GM13976 (cell line): ENCODE results near the gene AGAP1.

Source experiments
- DNase-seq: peaks from one replicate; pipeline ENCODE4 v3.0.0; 2012; ENCODE audit warnings: low spot score
- CTCF ChIP-seq: IDR thresholded peaks from 2 replicates; pipeline ENCODE4 v1.5.1; 2012; ENCODE audit warnings: borderline replicate concordance, mild to moderate bottlenecking; ENCODE audit not compliant: insufficient read depth; ENCODE audit errors: extremely low read depth, missing control alignments, control extremely low read depth
- in situ Hi-C: fragments of 300-500 bp; cut with MboI; formaldehyde crosslinking; loops from one replicate; pipeline ENCODE4 v1.12.0; 2022; ENCODE audit warnings: low sequenced_read_pairs, mixed read lengths, inconsistent platforms; ENCODE audit not compliant: unreplicated experiment

The AGAP1 gene

DNA sequence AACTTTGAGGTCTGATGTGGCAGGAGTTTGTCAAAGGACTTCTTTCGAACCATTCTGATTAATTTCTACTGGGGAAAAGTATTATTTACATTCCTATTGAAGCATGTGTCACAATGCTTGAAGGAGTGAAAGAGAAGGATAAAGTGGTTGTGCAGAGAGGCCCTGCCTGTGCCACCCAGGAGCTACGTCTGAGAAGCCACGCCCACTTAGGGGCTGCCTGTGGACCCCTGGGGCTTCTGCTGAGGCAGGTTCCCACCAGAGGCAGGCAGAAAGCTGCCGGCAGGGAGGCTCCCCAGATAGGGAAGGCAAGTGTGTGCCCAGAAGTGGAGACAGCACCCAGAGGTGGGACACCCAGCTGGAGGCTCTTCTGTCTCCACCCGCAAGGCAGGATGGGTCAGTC is 627.0 kb downstream of the AGAP1 start:
- in situ Hi-C loops: no loop called here
- no peak for TF ChIP-seq CTCF
- no peak for DNase-seq

- in situ Hi-C loops: no loop called here
- DNase-seq: no peak
- no peak for TF ChIP-seq CTCF
Measured at GRCh38 chr2:236121546-236121945, 627.7 kb downstream of the AGAP1 start.

GRCh38 chr2:236122236-236122635 is 628.4 kb downstream of the AGAP1 start:
- in situ Hi-C loops: no loop called here
- DNase-seq: no peak
- TF ChIP-seq CTCF: no peak

- no peak for DNase-seq
- TF ChIP-seq CTCF: no peak
- in situ Hi-C loops: no loop called here
Measured at GRCh38 chr2:236123716-236124115, 629.9 kb downstream of the AGAP1 start.

DNA sequence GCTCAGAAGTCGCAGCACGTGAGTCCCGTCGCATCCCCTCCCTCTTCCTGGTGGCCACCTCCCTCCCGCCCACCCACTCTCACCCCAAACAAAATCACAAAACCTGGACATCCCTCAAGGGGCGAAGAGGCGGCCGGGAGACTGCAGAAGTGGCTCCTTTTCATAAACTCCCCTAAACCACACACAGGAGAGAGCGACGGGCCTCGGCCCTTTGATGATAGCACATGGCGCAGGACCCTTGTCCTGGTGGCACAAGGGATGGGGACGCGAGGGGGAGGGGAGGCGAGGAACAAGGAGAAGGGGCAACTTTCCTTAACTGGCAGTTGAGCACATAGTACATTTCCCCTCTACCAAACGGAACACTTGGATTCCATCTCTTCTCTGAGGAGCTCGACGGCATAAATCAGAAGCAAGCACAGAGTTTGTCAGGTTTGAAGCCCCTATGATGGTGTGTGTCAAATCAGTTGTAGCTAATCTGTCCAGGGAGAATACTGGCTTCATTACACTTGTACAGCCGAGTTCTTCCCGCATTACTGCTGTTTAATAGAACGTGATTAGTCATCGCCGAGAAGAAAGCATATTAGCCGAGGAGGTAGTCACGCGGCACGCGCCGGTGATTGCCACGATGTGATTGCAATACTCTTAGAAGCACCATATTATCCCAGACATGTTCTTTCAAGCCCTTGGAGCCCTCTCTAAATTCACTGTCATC is 630.5 kb downstream of the AGAP1 start:
- no peak for DNase-seq
- TF ChIP-seq CTCF: no peak
- in situ Hi-C loops: no loop called here

- in situ Hi-C loops: no loop called here
- no peak for TF ChIP-seq CTCF
- no peak for DNase-seq
Measured at GRCh38 chr2:236125541-236125940, 631.7 kb downstream of the AGAP1 start.
